Panc1 (cell line): ENCODE results near the gene MYEOV. TPM values are rescaled to one million over a fixed set of nuclear protein-coding genes. Genes with fewer than 3 reads are reported as not detected.

Experiments used
- ATAC-seq: fragments of 200-7000 bp; cut with Tn5 transposase; 2 replicates; pipeline ENCODE4 v1.9.1; 2020; ENCODE audit warnings: mild to moderate bottlenecking, moderate library complexity
- BruUV-seq: library from RNA; stranded (reverse); fragments of 400-500 nt; replicated peaks from 2 replicates; lab custom pipeline; 2021; lab: Mats Ljungman, UMichigan
- CTCF ChIA-PET: fragments of 300-600 bp; sonication (Branson Sonifier 250); formaldehyde crosslinking; loops from one replicate; lab custom pipeline; 2022; ENCODE audit warnings: antibody characterized with exemption; lab: Charles Lee
- POLR2A ChIA-PET: fragments of 300-600 bp; sonication (Branson Sonifier 250); formaldehyde crosslinking; loops from one replicate; lab custom pipeline; 2022; ENCODE audit warnings: antibody characterized with exemption; lab: Charles Lee
- DNase-seq: peaks from one replicate; pipeline ENCODE4 v3.0.0-alpha.2; 2010; ENCODE audit warnings: low read depth, low spot score
- H3K27ac ChIP-seq: 2 replicates; pipeline ENCODE4 v1.5.1; 2011; ENCODE audit warnings: mild to moderate bottlenecking, low read length, inconsistent platforms
- H3K27me3 ChIP-seq: fragments of 200-500 bp; sonication (Bioruptor generic); 2 replicates; pipeline ENCODE4 v1.6.0; 2014; ENCODE audit warnings: low read length, inconsistent platforms; ENCODE audit not compliant: control insufficient read depth, insufficient read depth
- H3K36me3 ChIP-seq: fragments of 200-500 bp; sonication (Bioruptor generic); 2 replicates; pipeline ENCODE4 v1.5.1; 2014; ENCODE audit warnings: inconsistent platforms, mild to moderate bottlenecking, low read length, moderate library complexity; ENCODE audit not compliant: control insufficient read depth, insufficient read depth
- H3K4me1 ChIP-seq: 2 replicates; pipeline ENCODE4 v1.5.1; 2011; ENCODE audit warnings: inconsistent platforms, mild to moderate bottlenecking, low read length, moderate library complexity; ENCODE audit not compliant: control insufficient read depth, insufficient read depth
- H3K4me3 ChIP-seq, 2 experiments: 2 replicates each; pipeline ENCODE4 v1.5.1; 2011 to 2012; ENCODE audit warnings: low read depth in 2 of 2, low read length in 2 of 2, mild to moderate bottlenecking in 2 of 2, inconsistent platforms in 1 of 2, moderate library complexity in 1 of 2
- H3K9me3 ChIP-seq: fragments of 200-500 bp; sonication (Bioruptor generic); 2 replicates; pipeline ENCODE4 v1.5.1; 2014; ENCODE audit warnings: low read depth, mild to moderate bottlenecking, inconsistent platforms, low read length, moderate library complexity; ENCODE audit not compliant: control insufficient read depth, insufficient read depth
- POLR2AphosphoS5 ChIP-seq: IDR thresholded peaks from 2 replicates; pipeline ENCODE4 v1.6.1; 2012; ENCODE audit warnings: mild to moderate bottlenecking, low read depth, low read length, moderate library complexity
- SIN3A ChIP-seq: IDR thresholded peaks from 2 replicates; pipeline ENCODE4 v1.6.1; 2012; ENCODE audit warnings: low read depth, mild to moderate bottlenecking, low read length, moderate library complexity, borderline replicate concordance; ENCODE audit not compliant: insufficient read depth
- TCF7L2 ChIP-seq: IDR thresholded peaks from 2 replicates; pipeline ENCODE4 v1.6.1; 2011; ENCODE audit warnings: mild to moderate bottlenecking, low read depth, low read length, inconsistent platforms
- in situ Hi-C: cut with HindIII; loops from 2 replicates; pipeline ENCODE4 v1.10.0; 2016; ENCODE audit warnings: low sequenced_read_pairs, low pct_unique_long_range_greater_than_20kb
- intact Hi-C: fragments of 100-400 bp; cut with micrococcal nuclease; formaldehyde crosslinking; loops from one replicate; pipeline ENCODE4 v1.10.0; 2022; ENCODE audit not compliant: unreplicated experiment
- total RNA-seq: library from RNA; stranded (reverse); gene quantifications from one replicate; pipeline ENCODE4 v1.2.1, GENCODE V29; 2021; ENCODE audit not compliant: unreplicated experiment
- TF ChIP-seq, protein P1 (sequence below), 2 experiments: IDR thresholded peaks; 2 replicates each; pipeline ENCODE4 v1.6.1; 2011 to 2012; ENCODE audit warnings: low read depth in 2 of 2, control low read depth in 1 of 2, low read length in 1 of 2, mild to moderate bottlenecking in 1 of 2, moderate library complexity in 1 of 2; ENCODE audit not compliant: insufficient read depth in 1 of 2
- TF ChIP-seq, protein P2 (sequence below): fragments of 450-650 bp; IDR thresholded peaks from 2 replicates; pipeline ENCODE4 v1.5.1; 2017; ENCODE audit warnings: mild to moderate bottlenecking

The MYEOV gene
- total RNA-seq, 1 experiment from 2014 or later, result 69.8 TPM

- POLR2A ChIA-PET, result interaction anchor here (0.7 to 1.3 kb wide), 2 partner anchors 80 to 351 kb away, joined by 4 read pairs; no protein-coding TSS in a partner anchor
- TF ChIP-seq, protein P1, sequence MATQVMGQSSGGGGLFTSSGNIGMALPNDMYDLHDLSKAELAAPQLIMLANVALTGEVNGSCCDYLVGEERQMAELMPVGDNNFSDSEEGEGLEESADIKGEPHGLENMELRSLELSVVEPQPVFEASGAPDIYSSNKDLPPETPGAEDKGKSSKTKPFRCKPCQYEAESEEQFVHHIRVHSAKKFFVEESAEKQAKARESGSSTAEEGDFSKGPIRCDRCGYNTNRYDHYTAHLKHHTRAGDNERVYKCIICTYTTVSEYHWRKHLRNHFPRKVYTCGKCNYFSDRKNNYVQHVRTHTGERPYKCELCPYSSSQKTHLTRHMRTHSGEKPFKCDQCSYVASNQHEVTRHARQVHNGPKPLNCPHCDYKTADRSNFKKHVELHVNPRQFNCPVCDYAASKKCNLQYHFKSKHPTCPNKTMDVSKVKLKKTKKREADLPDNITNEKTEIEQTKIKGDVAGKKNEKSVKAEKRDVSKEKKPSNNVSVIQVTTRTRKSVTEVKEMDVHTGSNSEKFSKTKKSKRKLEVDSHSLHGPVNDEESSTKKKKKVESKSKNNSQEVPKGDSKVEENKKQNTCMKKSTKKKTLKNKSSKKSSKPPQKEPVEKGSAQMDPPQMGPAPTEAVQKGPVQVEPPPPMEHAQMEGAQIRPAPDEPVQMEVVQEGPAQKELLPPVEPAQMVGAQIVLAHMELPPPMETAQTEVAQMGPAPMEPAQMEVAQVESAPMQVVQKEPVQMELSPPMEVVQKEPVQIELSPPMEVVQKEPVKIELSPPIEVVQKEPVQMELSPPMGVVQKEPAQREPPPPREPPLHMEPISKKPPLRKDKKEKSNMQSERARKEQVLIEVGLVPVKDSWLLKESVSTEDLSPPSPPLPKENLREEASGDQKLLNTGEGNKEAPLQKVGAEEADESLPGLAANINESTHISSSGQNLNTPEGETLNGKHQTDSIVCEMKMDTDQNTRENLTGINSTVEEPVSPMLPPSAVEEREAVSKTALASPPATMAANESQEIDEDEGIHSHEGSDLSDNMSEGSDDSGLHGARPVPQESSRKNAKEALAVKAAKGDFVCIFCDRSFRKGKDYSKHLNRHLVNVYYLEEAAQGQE (IDR thresholded peaks at IDR 0.05; ENCODE audit: insufficient read depth in 1 of 2, low read depth in 2 of 2, low read length in 1 of 2), result peak in 1 of 2 experiments; percentile 26; a peak in 1 of 4 replicates
- 0 out of 2 replicates have a peak, but pooled peaks have one; percentile 29 for TF ChIP-seq SIN3A
- TF ChIP-seq POLR2AphosphoS5, result no peak; the same call in 1 of the 2 replicates
- peak overlapping the region; percentile 73 to 94 for H3K4me3 ChIP-seq
- CTCF ChIA-PET, result interaction anchor here (1.4 kb wide), 1 partner anchor 164 kb away, joined by 7 read pairs; no protein-coding TSS in a partner anchor
- intact Hi-C loops, result loop anchor here (5.0 to 10.0 kb wide), 4 partner anchors 69 to 199 kb away; no protein-coding TSS in a partner anchor
- no peaks in the 10 kb centered on the region for H3K9me3 ChIP-seq
- no peaks in the 10 kb centered on the region; the same call in 1 of the 2 replicates for H3K36me3 ChIP-seq
- DNase-seq (no peak), ATAC-seq (no peak)
- peaks cover 55% of the 10 kb centered on the region for H3K4me1 ChIP-seq
- peak overlapping the region; percentile 100 for H3K27ac ChIP-seq
- BruUV-seq, result TSS peak; percentile 69
- H3K27me3 ChIP-seq, result no peaks in the 10 kb centered on the region
- in situ Hi-C loops, result no loop called here
These were observed 1.4 kb downstream of the MYEOV start for GRCh38 chr11:69295079-69295994.

DNA sequence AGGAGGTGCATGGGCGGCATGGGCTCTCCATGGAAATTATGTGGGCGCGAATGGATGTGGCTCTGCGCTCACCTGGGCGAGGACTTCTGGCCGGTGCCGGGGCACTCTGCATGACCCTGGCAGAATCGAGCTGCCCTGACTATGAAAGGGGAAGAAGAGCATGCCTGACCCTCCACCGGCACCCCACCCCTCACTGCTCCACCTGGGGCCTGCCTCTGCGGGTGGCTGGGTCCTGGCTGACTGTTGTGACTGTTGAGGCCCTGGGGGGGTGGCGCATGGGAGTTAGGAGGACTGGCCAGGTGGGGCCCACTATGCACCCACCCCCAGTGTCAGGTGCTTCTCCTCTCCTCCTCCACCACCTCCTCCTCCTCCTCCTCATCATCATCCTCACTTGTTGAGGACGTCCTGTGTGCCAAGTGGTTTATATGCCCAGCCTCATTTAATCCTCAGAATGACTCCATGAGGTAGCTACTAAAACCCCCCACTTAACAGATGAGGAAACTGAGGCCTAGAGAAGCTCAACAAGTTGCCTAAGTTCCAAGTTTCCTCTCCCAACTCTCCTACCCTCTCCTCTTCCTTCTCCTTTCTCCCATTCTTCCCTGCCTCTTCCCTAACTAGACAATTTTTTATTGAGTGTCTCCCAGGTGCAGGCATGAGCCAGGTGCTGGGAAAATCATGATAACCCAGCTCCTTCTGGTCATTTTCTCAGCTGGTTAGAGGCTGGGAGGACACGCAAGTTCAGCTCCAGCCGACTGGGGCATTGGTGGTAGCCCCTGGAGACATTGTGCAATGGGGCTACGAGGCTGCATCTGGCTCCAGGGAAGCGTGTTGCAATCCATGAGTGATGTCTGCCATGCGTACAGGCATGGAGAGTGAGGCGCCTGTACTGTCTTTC, 2.3 kb downstream of the MYEOV start:
- H3K9me3 ChIP-seq, result no peaks in the 10 kb centered on the region
- ATAC-seq (no peak), DNase-seq (no peak)
- H3K4me1 ChIP-seq, result peaks cover 64% of the 10 kb centered on the region
- CTCF ChIA-PET, result interaction anchor here (0.6 kb wide), 1 partner anchor 417 kb away, joined by 5 read pairs; no protein-coding TSS in a partner anchor
- H3K27me3 ChIP-seq, result no peaks in the 10 kb centered on the region
- peak overlapping the region; percentile 100 for H3K27ac ChIP-seq
- in situ Hi-C loops (no loop called here), intact Hi-C loops (loop anchor here (2.0 to 10.0 kb wide), 5 partner anchors 69 to 345 kb away; partner anchors contain the start of gene CCND1)
- peak overlapping the region; percentile 73 to 94 for H3K4me3 ChIP-seq
- BruUV-seq, result no TSS peak
- TF ChIP-seq, protein P2, sequence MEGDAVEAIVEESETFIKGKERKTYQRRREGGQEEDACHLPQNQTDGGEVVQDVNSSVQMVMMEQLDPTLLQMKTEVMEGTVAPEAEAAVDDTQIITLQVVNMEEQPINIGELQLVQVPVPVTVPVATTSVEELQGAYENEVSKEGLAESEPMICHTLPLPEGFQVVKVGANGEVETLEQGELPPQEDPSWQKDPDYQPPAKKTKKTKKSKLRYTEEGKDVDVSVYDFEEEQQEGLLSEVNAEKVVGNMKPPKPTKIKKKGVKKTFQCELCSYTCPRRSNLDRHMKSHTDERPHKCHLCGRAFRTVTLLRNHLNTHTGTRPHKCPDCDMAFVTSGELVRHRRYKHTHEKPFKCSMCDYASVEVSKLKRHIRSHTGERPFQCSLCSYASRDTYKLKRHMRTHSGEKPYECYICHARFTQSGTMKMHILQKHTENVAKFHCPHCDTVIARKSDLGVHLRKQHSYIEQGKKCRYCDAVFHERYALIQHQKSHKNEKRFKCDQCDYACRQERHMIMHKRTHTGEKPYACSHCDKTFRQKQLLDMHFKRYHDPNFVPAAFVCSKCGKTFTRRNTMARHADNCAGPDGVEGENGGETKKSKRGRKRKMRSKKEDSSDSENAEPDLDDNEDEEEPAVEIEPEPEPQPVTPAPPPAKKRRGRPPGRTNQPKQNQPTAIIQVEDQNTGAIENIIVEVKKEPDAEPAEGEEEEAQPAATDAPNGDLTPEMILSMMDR, result no peak
- TF ChIP-seq POLR2AphosphoS5 (no peak; the same call in 1 of the 2 replicates), SIN3A (no peak), TCF7L2 (0 out of 2 replicates have a peak, but pooled peaks have one; percentile 13)
- TF ChIP-seq, protein P1 (IDR thresholded peaks at IDR 0.05; ENCODE audit: insufficient read depth in 1 of 2, low read depth in 2 of 2, low read length in 1 of 2), result 0 out of 4 replicates have a peak, but pooled peaks of 1 of the 2 experiments have one; percentile 40
- no peaks in the 10 kb centered on the region; the same call in 1 of the 2 replicates for H3K36me3 ChIP-seq
- POLR2A ChIA-PET, result interaction anchor here (0.6 to 1.2 kb wide), 6 partner anchors 11 to 375 kb away, joined by 3 to 7 read pairs (median 4); no protein-coding TSS in a partner anchor
